Measurements from ENCODE around the gene RNF223. TPM values are rescaled to one million over a fixed set of nuclear protein-coding genes. Genes with fewer than 3 reads are reported as not detected.

Gene RNF223
- total and polyA plus RNA-seq, 2 of the 13 experiments (the other 11 are each of a cell fraction or from before 2014, with no cell fraction given), result 0.03 TPM; not detected in 1

DNA sequence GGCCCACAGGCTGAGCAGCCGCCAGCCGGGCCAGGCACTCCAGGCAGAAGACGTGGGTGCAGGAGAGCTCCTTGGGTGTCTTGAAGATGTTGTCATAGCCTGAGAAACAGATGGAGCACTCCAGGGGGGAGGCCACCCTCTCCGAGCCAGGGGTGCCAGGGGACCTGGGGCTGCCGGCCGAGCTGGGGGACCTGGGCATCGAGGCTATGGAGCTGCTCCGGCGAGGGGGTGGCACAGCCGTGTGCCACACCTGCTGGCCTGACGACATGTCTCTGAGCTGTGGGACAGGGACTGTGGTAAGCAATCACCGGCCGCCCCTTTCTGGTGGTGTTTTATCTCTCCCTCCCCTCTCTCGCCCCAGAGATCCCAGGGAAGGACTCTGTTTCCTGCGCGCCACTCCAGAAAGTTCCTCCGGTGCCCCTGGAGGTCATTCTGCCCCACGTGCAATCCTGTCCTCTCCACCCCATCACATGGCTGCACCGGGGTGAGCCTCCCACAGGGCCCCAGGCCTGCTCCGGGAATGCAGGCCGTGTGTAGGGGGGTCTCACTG is 1.7 kb downstream of the RNF223 start:
- intact Hi-C loops (cut with micrococcal nuclease; ENCODE audit: unreplicated experiment), result no loop called here
- H3K4me1 ChIP-seq (ENCODE audit: insufficient read depth, low read length), result peaks cover 37% of the 10 kb centered on the region
- H4K20me1 ChIP-seq (ENCODE audit: insufficient read depth, low read length), result no peaks in the 10 kb centered on the region
- TF ChIP-seq MTF2 (CRISPR knock-in tag; IDR thresholded peaks at IDR 0.05; ENCODE audit: borderline replicate concordance) (peak; percentile 61; the same call in 1 of the 2 replicates), HNRNPL (IDR thresholded peaks at IDR 0.05; ENCODE audit: low read depth, low read length) (0 out of 2 replicates have a peak, but pooled peaks have one; percentile 2), ZBTB44 (CRISPR knock-in tag; IDR thresholded peaks at IDR 0.05) (no peak)
- TF ChIP-seq, protein P1, sequence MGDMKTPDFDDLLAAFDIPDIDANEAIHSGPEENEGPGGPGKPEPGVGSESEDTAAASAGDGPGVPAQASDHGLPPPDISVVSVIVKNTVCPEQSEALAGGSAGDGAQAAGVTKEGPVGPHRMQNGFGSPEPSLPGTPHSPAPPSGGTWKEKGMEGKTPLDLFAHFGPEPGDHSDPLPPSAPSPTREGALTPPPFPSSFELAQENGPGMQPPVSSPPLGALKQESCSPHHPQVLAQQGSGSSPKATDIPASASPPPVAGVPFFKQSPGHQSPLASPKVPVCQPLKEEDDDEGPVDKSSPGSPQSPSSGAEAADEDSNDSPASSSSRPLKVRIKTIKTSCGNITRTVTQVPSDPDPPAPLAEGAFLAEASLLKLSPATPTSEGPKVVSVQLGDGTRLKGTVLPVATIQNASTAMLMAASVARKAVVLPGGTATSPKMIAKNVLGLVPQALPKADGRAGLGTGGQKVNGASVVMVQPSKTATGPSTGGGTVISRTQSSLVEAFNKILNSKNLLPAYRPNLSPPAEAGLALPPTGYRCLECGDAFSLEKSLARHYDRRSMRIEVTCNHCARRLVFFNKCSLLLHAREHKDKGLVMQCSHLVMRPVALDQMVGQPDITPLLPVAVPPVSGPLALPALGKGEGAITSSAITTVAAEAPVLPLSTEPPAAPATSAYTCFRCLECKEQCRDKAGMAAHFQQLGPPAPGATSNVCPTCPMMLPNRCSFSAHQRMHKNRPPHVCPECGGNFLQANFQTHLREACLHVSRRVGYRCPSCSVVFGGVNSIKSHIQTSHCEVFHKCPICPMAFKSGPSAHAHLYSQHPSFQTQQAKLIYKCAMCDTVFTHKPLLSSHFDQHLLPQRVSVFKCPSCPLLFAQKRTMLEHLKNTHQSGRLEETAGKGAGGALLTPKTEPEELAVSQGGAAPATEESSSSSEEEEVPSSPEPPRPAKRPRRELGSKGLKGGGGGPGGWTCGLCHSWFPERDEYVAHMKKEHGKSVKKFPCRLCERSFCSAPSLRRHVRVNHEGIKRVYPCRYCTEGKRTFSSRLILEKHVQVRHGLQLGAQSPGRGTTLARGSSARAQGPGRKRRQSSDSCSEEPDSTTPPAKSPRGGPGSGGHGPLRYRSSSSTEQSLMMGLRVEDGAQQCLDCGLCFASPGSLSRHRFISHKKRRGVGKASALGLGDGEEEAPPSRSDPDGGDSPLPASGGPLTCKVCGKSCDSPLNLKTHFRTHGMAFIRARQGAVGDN (CRISPR knock-in tag; IDR thresholded peaks at IDR 0.05), result peak; percentile 41
- no peak for DNase-seq (ENCODE audit: low spot score)
- H3K27me3 ChIP-seq (ENCODE audit: control insufficient read depth in 1 of 2, insufficient read depth in 2 of 2, low read length in 2 of 2), result peaks cover 34 to 63% of the 10 kb centered on the region in 2 experiments
- POLR2A ChIA-PET, result interaction anchor here (1.3 kb wide), 1 partner anchor 8 kb away, joined by 5 read pairs; no protein-coding TSS in a partner anchor
- no TSS peak for BruUV-seq (replicated peaks)
- CTCF ChIA-PET (ENCODE audit: low intra/inter-chr PET ratio, low total read pairs), result no interaction called here
- no peak overlapping the region for H3K9ac ChIP-seq (ENCODE audit: insufficient read depth, low read depth, low read length)
- peak overlapping the region in 1 of 3 experiments; percentile 25; a peak in 1 of 6 replicates for H3K4me3 ChIP-seq (replicated peaks in 1 of 3; ENCODE audit: insufficient read depth in 1 of 3, low read depth in 2 of 3, low read length in 3 of 3)
- in situ Hi-C loops (cut with HindIII; ENCODE audit: extremely low pct_ligation_motif_present, low pct_unique_long_range_greater_than_20kb), result no loop called here
- no peaks in the 10 kb centered on the region for H3K9me3 ChIP-seq (ENCODE audit: low read length)
- H3K27ac ChIP-seq (ENCODE audit: extremely low read length, insufficient read depth, low read length), result no peak overlapping the region
- no peaks in the 10 kb centered on the region for H3K36me3 ChIP-seq (replicated peaks in 1 of 2; ENCODE audit: control insufficient read depth in 1 of 2, insufficient read depth in 2 of 2, low read length in 2 of 2)
- H2AFZ ChIP-seq (ENCODE audit: low read length), result no peak overlapping the region
- peak overlapping the region; percentile 20; the same call in 1 of the 2 replicates for H3K4me2 ChIP-seq (ENCODE audit: low read depth, low read length)
- no peaks in the 10 kb centered on the region for H3K79me2 ChIP-seq (ENCODE audit: insufficient read depth, low read length)
- no peak for FAIRE-seq
- no peak for ATAC-seq
- 4% methylated on average over 5 of the region's 21 CpGs for WGBS (ENCODE audit: low lambda C conversion rate)

Measured in HepG2 (cell line).